RWPE1 (cell line): Measurements from ENCODE around the gene CAMK2G.
A peak's percentile ranks its signal among the peaks of the same experiment; 100 is the strongest.

ENCODE experiments used
- CTCF ChIA-PET: fragments of 350-600 bp; sonication (Branson Sonifier 250); formaldehyde crosslinking; extraction: SDS; loops from one replicate; lab custom pipeline; 2021; lab: Yijun Ruan, JAX
- POLR2A ChIA-PET: fragments of 400-600 bp; formaldehyde crosslinking; extraction: SDS; loops from one replicate; lab custom pipeline; 2020; ENCODE audit warnings: antibody characterized with exemption; ENCODE audit not compliant: low non-redundant PET; lab: Yijun Ruan, JAX
- DNase-seq: peaks from one replicate; pipeline ENCODE4 v3.0.0; 2012; ENCODE audit warnings: low spot score
- H3K27ac ChIP-seq: fragments of 450-650 bp; 2 replicates; pipeline ENCODE4 v1.5.1; 2017
- CTCF ChIP-seq: fragments of 450-650 bp; conservative IDR thresholded peaks from 2 replicates; pipeline ENCODE4 v1.5.1; 2017; ENCODE audit warnings: low read depth, mild to moderate bottlenecking

Gene CAMK2G

GRCh38 chr10:73878365-73878764 lies 4.0 kb upstream of the CAMK2G start:
- no peak overlapping the region for H3K27ac ChIP-seq
- no peak for DNase-seq
- POLR2A ChIA-PET, result no interaction called here
- CTCF ChIA-PET, result interaction anchor here (0.6 to 3.2 kb wide), 8 partner anchors 19 to 195 kb away, joined by 3 to 28 read pairs (median 7); partner anchors contain the start of gene CHCHD1
- TF ChIP-seq CTCF, result no peak

GRCh38 chr10:73877533-73878160 lies 3.3 kb upstream of the CAMK2G start:
- no peak overlapping the region for H3K27ac ChIP-seq
- POLR2A ChIA-PET, result no interaction called here
- CTCF ChIA-PET, result interaction anchor here (1.0 kb wide), 1 partner anchor 63 kb away, joined by 5 read pairs; no protein-coding TSS in a partner anchor
- no peak for TF ChIP-seq CTCF
- no peak for DNase-seq

- TF ChIP-seq CTCF, result no peak
- ChIA-PET CTCF (interaction anchor here (0.6 to 1.5 kb wide), 3 partner anchors 9 to 1108 kb away, joined by 3 to 5 read pairs (median 4); no protein-coding TSS in a partner anchor), POLR2A (interaction anchor here (0.6 kb wide), 1 partner anchor 1187 kb away, joined by 3 read pairs; no protein-coding TSS in a partner anchor)
- DNase-seq, result no peak
- H3K27ac ChIP-seq, result peak overlapping the region; percentile 72; the same call in 1 of the 2 replicates
These were observed 2.6 kb upstream of the CAMK2G start for GRCh38 chr10:73876971-73877370.

- POLR2A ChIA-PET, result interaction anchor here (0.6 kb wide), 1 partner anchor 1187 kb away, joined by 3 read pairs; no protein-coding TSS in a partner anchor
- no peak for DNase-seq
- peak overlapping the region; percentile 72 for H3K27ac ChIP-seq
- TF ChIP-seq CTCF, result no peak
- CTCF ChIA-PET, result interaction anchor here (0.6 to 1.5 kb wide), 4 partner anchors 10 to 1108 kb away, joined by 3 to 6 read pairs (median 4); no protein-coding TSS in a partner anchor
These were observed 2.2 kb upstream of the CAMK2G start for GRCh38 chr10:73876566-73876965.

GRCh38 chr10:73876157-73876556 lies 1.8 kb upstream of the CAMK2G start:
- no peak for DNase-seq
- peak overlapping the region; percentile 72 for H3K27ac ChIP-seq
- POLR2A ChIA-PET, result interaction anchor here (0.6 kb wide), 1 partner anchor 1188 kb away, joined by 3 read pairs; no protein-coding TSS in a partner anchor
- TF ChIP-seq CTCF, result no peak
- CTCF ChIA-PET, result interaction anchor here (0.6 to 1.5 kb wide), 4 partner anchors 10 to 257 kb away, joined by 3 to 6 read pairs (median 4); no protein-coding TSS in a partner anchor

- DNase-seq, result no peak
- ChIA-PET POLR2A (interaction anchor here (0.6 kb wide), 1 partner anchor 102 kb away, joined by 3 read pairs; no protein-coding TSS in a partner anchor), CTCF (interaction anchor here (0.6 to 0.8 kb wide), 4 partner anchors 11 to 65 kb away, joined by 3 to 4 read pairs (median 3); no protein-coding TSS in a partner anchor)
- H3K27ac ChIP-seq, result peak overlapping the region; percentile 72
- no peak for TF ChIP-seq CTCF
These were observed 752 bp upstream of the CAMK2G start for GRCh38 chr10:73875139-73875475.
